ENCODE results near the gene BLTP2.

Gene BLTP2

GRCh38 chr17:28597606-28598383, 47.2 kb downstream of the BLTP2 start:
- Histone ChIP-seq H2AK5ac (ENCODE audit: low read length, severe bottlenecking) (no peak overlapping the region), H2BK5ac (ENCODE audit: low read depth, low read length, poor library complexity, severe bottlenecking) (no peak overlapping the region), H3K23ac (ENCODE audit: low read length in 2 of 2) (no peak overlapping the region), H2AFZ (ENCODE audit: low read depth, low read length) (no peak overlapping the region), H3K79me1 (replicated peaks; ENCODE audit: low read length, poor library complexity, severe bottlenecking) (peaks cover 6% of the 10 kb centered on the region), H3K4ac (ENCODE audit: low read depth in 1 of 2, low read length in 2 of 2) (no peak overlapping the region), H4K91ac (ENCODE audit: low read length) (no peak overlapping the region), H3K4me1 (ENCODE audit: control insufficient read depth, insufficient read depth, low read depth, low read length) (peaks cover 10% of the 10 kb centered on the region), H3K4me2 (ENCODE audit: low read length, poor library complexity, severe bottlenecking) (peak overlapping the region; percentile 99), H3K27ac (ENCODE audit: low read length, poor library complexity, severe bottlenecking) (no peak overlapping the region), H2BK12ac (ENCODE audit: low read length in 2 of 2) (no peak overlapping the region), H3K9me3 (ENCODE audit: control insufficient read depth, low read length) (no peaks in the 10 kb centered on the region), H2BK15ac (ENCODE audit: low read depth, poor library complexity, severe bottlenecking) (no peak overlapping the region), H3K18ac (ENCODE audit: low read depth in 1 of 2, low read length in 2 of 2) (no peak overlapping the region), H3K14ac (ENCODE audit: low read length in 2 of 2) (no peak overlapping the region), H3K4me3 (ENCODE audit: insufficient read depth in 1 of 2, low read depth in 1 of 2, low read length in 2 of 2) (peak overlapping the region in 1 of 2 experiments; percentile 95), H4K8ac (ENCODE audit: low read length) (no peak overlapping the region), H3K36me3 (ENCODE audit: control insufficient read depth in 1 of 2, insufficient read depth in 2 of 2, low read depth in 1 of 2, low read length in 2 of 2) (peaks cover 0 to 7% of the 10 kb centered on the region in 2 experiments), H2BK120ac (ENCODE audit: low read depth, low read length) (no peak overlapping the region), H3K9ac (ENCODE audit: low read length) (peak overlapping the region; percentile 97), H3K27me3 (ENCODE audit: control insufficient read depth in 1 of 2, insufficient read depth in 1 of 2, low read length in 2 of 2) (no peaks in the 10 kb centered on the region)
- DNase-seq, result no peak
- no CpG with 5 or more reads among the region's 5 CpGs for WGBS
